Psoas muscle (tissue), 8 donors: ENCODE measurements around the gene SHISAL1. TPM values are rescaled to one million over a fixed set of nuclear protein-coding genes. Genes with fewer than 3 reads are reported as not detected.

Experiments
- ATAC-seq, 4 donors: fragments of 200-7000 bp; cut with Tn5 transposase; one replicate each; pipeline ENCODE4 v1.9.1; 2020; ENCODE audit warnings: moderate library complexity in 3 of 4, mild to moderate bottlenecking in 2 of 4
- DNase-seq, 2 donors: peaks; one replicate each; pipeline ENCODE4 v3.0.0-alpha.2; 2020
- H3K27ac ChIP-seq: fragments of 200-600 bp; one replicate; pipeline ENCODE4 v1.8.0; 2022
- H3K27me3 ChIP-seq, 3 donors: fragments of 200-600 bp in 1 of 3; one replicate each; pipeline versions ENCODE4 v1.6.1 to v1.8.0; 2013 to 2022; ENCODE audit warnings: low read length in 2 of 3, mild to moderate bottlenecking in 2 of 3, moderate library complexity in 1 of 3; ENCODE audit not compliant: insufficient read depth in 3 of 3
- H3K36me3 ChIP-seq, 2 donors: fragments of 200-600 bp in 1 of 2; one replicate each; pipeline versions ENCODE4 v1.6.1 to v1.8.0; 2013 to 2022; ENCODE audit warnings: low read depth in 1 of 2, mild to moderate bottlenecking in 1 of 2, moderate library complexity in 1 of 2; ENCODE audit not compliant: insufficient read depth in 1 of 2
- H3K4me1 ChIP-seq: fragments of 200-600 bp; one replicate; pipeline ENCODE4 v1.8.0; 2022
- H3K4me3 ChIP-seq: fragments of 200-600 bp; one replicate; pipeline ENCODE4 v1.8.0; 2022; ENCODE audit warnings: mild to moderate bottlenecking
- H3K9me3 ChIP-seq: fragments of 200-600 bp; one replicate; pipeline ENCODE4 v1.8.0; 2022
- WGBS, 3 donors: extraction: QIAGEN DNeasy Blood & Tissue Kit; methylation state at CpG; one replicate each; pipeline versions ENCODE4 v1.1.6 to v1.1.7; 2013; 5-methylcytosine and 5-hydroxymethylcytosine counted together
- intact Hi-C, 2 donors: fragments of 100-400 bp; cut with DNase I; formaldehyde crosslinking; loops; one replicate each; pipeline versions ENCODE4 v1.11.0 to v1.14.2; 2022
- polyA plus RNA-seq, 3 donors: library from polyadenylated mRNA; stranded (reverse); fragments of 200-250 nt; gene quantifications; one replicate each; pipeline ENCODE4 v1.2.3, GENCODE V29; 2013
- total RNA-seq, 4 donors: library from RNA; stranded (reverse); fragmentation: NEBNext Ultra II Directional in 2 of 4; extraction: Animal tissue kit (Norgen Biotek cat#: 25700) in 2 of 4; gene quantifications; one replicate each; pipeline versions ENCODE4 v1.2.1 to v1.2.4, GENCODE V29; 2021 to 2023
- TF ChIP-seq, protein P1 (sequence below): fragments of 200-600 bp; IDR thresholded peaks from one replicate; pipeline ENCODE4 v1.8.0; 2022; ENCODE audit warnings: antibody characterized with exemption
- donor health status: healthy with polysubstance abuse.
- donor health status: DM: no; HTN: no; CAD: no; lungs with moderate emphysema.
- donor health status: Bipolar disorder and iron deficiency.
- donor health status: healthy.
- donor health status: DM: yes; HTN: yes; CAD: no.
- donor health status: DM: no; HTN: no; CAD: no.
- donor health status: DM: no; HTN: no; CAD: no.
- donor health status: DM: yes; HTN: yes; CAD: no.

SHISAL1 gene
- total and polyA plus RNA-seq, 7 donors = 0.01 to 0.24 (median 0.06) TPM; not detected in 1

DNA sequence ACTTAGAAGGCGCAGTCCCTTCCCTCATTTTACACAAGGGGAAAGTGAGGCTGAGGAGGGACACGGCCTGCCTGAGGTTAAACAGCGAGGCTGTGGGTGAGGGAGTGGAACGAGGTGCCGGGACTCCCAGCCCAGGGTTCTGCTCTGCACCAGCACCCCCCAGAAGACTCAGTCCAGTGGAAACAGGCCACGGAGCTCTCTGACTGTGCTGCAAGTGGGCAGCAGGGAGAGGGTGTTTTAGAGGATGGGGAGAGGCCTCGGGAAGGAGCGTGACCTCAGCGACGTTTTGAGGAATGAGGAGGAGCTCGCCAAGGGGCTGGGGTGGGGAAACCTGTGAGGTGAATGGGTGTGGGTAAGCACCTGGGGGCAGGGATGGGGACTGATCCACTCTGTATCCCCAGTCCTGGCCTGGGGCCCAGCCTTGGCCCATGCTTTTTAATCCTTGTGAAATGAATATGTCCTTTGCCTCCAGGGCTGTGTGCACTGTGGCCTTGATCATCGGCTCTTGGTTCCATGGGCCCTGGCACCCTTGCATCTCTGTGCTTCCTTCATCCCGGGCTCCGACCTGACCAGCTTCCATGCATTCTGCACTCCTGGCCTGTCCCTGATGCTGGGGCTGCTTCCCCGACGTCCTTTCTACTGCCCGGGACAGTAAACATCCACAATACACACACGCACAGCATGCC, 44.2 kb downstream of the SHISAL1 start:
- Histone ChIP-seq H3K4me1 (no peaks in the 10 kb centered on the region), H3K4me3 (no peak overlapping the region), H3K27me3 (peaks cover 0 to 18% (median 0%) of the 10 kb centered on the region in 3 donors), H3K36me3 (no peaks in the 10 kb centered on the region), H3K9me3 (no peaks in the 10 kb centered on the region), H3K27ac (no peak overlapping the region)
- intact Hi-C loops = no loop called here
- ATAC-seq (no peak), DNase-seq (no peak)
- WGBS, 3 donors = 74 to 80% (median 77%) methylated on average over 18 of the region's 18 CpGs
- TF ChIP-seq, protein P1, sequence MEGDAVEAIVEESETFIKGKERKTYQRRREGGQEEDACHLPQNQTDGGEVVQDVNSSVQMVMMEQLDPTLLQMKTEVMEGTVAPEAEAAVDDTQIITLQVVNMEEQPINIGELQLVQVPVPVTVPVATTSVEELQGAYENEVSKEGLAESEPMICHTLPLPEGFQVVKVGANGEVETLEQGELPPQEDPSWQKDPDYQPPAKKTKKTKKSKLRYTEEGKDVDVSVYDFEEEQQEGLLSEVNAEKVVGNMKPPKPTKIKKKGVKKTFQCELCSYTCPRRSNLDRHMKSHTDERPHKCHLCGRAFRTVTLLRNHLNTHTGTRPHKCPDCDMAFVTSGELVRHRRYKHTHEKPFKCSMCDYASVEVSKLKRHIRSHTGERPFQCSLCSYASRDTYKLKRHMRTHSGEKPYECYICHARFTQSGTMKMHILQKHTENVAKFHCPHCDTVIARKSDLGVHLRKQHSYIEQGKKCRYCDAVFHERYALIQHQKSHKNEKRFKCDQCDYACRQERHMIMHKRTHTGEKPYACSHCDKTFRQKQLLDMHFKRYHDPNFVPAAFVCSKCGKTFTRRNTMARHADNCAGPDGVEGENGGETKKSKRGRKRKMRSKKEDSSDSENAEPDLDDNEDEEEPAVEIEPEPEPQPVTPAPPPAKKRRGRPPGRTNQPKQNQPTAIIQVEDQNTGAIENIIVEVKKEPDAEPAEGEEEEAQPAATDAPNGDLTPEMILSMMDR = no peak

DNA sequence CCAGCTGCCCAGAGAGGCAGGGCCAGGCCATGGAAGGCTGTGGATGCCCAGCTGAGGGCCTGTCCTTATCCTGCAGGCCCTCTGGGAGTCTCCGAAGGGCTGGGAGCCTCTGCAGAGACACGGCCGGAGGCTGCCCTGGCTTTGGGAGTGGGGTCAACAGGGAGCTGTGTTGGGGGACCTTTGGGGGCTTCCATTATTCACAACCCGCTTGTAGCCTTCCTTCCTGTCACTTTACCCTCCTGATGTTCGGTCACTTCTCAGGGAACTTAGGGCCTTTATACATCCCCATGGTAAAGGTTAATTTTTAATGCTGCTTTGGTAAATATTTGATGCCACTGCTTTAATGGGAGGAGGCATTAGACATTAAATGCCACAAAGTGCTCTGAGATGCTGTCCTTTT, 44.9 kb downstream of the SHISAL1 start:
- no peak for DNase-seq

DNA sequence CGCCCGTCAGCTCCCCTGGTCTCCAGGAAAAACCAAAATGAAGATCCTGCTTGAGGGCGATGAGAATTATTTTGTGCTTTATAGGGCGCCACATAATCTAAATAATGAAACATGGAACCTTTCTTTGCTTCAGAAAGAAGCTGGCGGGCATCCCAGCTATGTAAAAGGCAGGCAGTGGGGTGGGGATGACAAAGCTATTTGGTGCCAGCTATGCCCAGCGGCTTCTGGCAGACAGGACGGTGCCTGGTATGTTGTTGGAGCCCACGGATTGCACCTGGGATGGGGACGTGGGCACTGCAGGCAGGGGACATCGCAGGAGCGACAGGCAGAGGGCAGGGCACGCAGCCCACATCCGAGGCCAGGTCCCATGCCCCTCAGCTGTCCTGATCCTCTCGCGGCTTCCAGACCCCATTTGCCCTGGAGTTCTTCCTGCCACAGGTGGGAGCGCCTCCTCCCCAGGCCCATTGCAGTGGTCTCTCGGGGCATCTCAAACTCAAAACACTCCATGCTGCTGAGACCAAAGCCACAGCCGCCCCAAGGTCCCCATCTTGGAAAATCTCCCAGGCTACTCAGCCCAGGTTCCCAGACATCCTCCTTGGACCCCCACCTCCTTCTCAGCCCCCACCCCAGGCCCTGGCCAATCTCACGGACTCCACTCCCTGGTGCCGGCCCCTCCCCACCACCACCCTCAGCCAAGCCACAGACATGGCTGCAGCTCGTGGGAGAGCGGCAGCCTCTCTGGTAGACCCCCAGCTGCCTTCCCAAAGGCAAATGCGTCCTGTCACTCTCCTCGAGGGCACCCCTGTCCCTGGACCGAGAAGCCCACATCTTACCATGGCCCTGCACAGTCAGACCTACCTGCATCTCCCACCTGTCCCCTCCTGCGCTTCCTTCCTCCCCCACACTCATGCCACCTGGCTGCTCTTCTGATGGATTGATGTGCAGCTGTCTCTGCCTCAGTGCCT, 45.7 kb downstream of the SHISAL1 start:
- ATAC-seq = no peak
- intact Hi-C loops = no loop called here

More for the DNA sequence above, 44.9 kb downstream of the SHISAL1 start:
- H3K4me1 ChIP-seq = no peaks in the 10 kb centered on the region
- ATAC-seq = no peak
- TF ChIP-seq, protein P1 = no peak
- no peaks in the 10 kb centered on the region for H3K9me3 ChIP-seq
- intact Hi-C loops = no loop called here
- WGBS, 3 donors = 67 to 69% (median 68%) methylated on average over 5 of the region's 5 CpGs
- H3K36me3 ChIP-seq = no peaks in the 10 kb centered on the region
- H3K27me3 ChIP-seq = peaks cover 0 to 18% (median 0%) of the 10 kb centered on the region in 3 donors
- H3K4me3 ChIP-seq = no peak overlapping the region
- no peak overlapping the region for H3K27ac ChIP-seq

DNA sequence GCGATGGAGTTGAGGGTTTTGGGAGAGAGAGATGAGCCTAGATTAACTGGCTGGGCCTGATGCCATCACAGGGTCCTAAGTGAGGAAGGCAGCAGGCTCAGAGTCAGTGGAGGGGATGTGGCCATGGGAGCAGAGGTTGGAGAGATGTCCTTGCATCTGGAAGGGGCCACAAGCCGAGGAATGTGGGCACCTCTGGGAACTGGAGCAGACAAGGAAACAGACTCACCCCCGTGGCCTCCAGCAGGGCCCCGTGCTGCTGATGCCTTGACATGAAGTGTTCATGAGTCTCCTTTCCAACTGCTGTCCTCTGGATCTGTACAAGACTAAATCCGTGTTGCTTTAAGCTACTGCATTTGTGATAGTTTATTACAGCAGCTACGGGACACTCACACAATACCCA, 49.2 kb downstream of the SHISAL1 start:
- TF ChIP-seq, protein P1 = no peak
- no peaks in the 10 kb centered on the region for H3K4me1 ChIP-seq
- ATAC-seq (no peak), DNase-seq (peak in 1 of 2 donors; percentile 2)
- no peak overlapping the region for H3K27ac ChIP-seq
- H3K27me3 ChIP-seq = peaks cover 0 to 13% (median 0%) of the 10 kb centered on the region in 3 donors
- intact Hi-C loops = no loop called here
- H3K9me3 ChIP-seq = no peaks in the 10 kb centered on the region
- no peak overlapping the region for H3K4me3 ChIP-seq
- H3K36me3 ChIP-seq = no peaks in the 10 kb centered on the region
- WGBS, 3 donors = 82 to 89% (median 87%) methylated on average over 6 of the region's 6 CpGs

More for the DNA sequence above, 45.7 kb downstream of the SHISAL1 start:
- peak in 1 of 2 donors; percentile 36 for DNase-seq
- TF ChIP-seq, protein P1 = no peak
- Histone ChIP-seq H3K9me3 (no peaks in the 10 kb centered on the region), H3K4me3 (no peak overlapping the region), H3K27me3 (peaks cover 0 to 18% (median 0%) of the 10 kb centered on the region in 3 donors), H3K27ac (no peak overlapping the region), H3K4me1 (no peaks in the 10 kb centered on the region), H3K36me3 (no peaks in the 10 kb centered on the region)
- WGBS, 3 donors = 52 to 66% (median 53%) methylated on average over 25 to 26 of the region's 26 CpGs
